NCI-H2107 (cell line): ENCODE results near the gene RBP5.

Experiments
- DNase-seq: peaks from one replicate; lab custom pipeline; 2025; lab: John Stamatoyannopoulos, UW

The RBP5 gene

DNA sequence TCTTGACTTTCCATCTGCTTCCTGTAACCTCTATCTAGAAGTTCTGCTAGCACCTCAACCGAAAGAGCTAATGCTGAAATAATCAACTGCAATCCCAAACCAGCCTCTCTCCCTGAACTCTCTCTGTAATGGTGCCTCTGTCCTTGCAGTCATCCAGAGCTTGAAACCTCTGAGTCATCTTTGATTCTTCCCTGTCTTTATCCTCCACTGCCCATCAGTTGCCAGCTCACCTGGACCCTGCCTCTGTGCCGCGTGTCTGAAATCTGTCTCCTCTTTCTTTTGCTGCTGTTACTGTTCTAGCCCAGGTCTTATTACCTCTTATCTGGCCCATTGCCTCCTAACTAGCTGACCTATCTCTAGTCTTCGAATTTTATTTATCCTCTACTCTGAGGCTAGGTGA, 17.0 kb upstream of the RBP5 start:
- DNase-seq = no peak

DNA sequence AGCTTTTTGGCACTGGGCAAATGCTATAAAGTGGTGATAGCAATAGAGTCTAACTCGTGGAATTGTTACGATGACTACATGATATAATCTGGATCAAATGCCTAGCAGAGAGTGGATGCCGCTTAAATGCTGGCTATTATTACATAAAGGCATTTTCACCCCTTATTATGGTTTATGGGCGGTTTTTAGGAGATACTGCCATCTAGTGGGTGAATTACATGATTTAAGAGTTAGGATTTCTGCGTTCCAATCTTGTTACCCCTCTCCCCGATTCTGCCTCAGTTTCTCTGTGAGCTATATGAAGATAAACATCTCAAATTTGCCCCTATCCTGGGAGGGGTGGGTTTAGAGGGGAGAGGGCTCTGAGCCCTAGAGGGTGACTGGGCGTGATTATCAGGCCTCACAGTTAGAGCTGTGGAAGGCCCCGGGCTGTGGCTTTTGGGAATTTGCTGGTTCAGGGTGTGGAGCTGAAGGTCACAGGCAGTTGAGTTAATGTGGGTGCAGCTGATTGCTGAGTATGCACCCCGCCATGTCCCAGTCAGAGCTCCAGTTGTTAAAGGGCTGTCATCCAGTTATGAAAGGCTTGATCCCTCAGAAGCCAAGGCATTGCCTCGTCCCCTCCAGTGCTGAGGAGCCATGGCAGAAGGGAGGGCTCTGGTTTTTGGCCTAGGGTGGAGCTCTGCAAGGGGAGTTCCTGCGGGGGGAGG, 15.9 kb upstream of the RBP5 start:
- no peak for DNase-seq

DNA sequence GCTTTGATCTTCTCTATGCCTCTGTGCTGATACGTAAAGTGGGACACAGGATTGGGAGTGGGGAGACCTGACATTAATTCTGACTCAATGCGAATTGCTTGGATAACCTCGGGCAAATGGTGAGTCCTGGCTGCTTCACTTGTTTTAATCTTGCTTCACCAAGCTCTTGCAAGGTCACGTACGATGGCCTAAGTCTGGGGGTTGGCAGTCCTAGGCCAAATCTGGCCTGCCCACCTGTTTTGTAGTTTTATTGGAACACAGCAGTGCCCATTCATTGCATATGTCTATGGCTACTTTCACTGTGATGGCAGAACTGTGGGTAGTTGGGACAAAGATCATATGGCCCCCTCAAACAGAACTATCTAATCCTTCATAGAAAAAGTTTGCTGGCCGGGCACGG, 14.9 kb upstream of the RBP5 start:
- no peak for DNase-seq

DNA sequence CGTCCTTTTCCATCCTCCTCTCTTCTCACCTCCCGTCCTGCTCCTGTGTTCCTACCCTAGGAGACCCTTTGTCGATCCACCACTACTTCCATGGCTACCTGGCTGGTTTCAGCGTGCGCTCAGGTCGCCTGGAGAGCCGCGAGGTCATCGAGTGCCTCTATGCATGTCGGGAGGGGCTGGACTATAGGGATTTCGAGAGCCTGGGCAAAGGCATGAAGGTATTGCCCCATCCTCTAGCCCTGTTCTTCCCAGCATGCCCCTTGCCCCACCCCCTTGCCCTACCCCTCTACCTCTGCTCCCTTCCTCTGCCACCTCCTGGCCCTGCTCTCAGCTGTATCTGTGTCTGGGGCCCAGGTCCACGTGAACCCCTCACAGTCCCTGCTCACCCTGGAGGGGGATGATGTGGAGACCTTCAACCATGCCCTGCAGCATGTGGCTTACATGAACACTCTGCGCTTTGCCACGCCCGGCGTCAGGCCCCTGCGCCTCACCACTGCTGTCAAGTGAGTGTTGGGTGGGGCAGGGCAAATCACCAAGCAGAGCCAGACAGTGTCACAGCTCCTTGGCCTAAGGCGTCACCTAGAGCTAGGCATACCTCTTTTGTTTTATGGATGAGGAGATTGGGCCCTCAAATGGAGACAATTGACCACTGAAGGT, 14.2 kb upstream of the RBP5 start:
- no peak for DNase-seq

DNA sequence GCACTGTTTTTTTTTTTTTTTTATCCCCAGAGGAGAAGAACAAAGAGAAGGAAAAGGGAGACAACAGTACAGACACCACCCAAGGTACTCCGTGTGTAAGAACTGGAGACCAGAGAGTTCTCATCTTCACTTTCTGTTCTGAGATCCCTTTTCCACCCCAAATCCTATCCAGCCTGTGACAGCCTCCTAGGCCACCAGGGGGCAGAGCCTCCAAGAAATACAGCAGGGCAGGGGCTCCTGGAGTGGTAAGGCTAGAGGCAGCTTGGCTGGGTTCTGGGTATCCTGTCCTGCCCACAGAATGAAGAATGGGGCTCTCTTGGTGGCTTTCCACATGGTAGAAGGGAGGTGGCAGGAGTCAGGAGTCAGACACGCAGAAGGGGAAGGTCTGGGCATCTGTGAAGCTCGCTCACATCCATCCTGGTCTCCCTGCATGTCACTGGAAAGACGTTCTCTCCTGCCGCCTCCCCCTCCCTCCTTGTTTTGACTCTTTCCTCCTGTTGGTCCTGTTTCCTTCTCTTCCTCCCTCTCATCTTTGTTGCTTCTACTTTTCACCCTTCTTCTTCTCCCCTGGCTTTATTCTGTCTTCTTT, 13.5 kb upstream of the RBP5 start:
- no peak for DNase-seq

DNA sequence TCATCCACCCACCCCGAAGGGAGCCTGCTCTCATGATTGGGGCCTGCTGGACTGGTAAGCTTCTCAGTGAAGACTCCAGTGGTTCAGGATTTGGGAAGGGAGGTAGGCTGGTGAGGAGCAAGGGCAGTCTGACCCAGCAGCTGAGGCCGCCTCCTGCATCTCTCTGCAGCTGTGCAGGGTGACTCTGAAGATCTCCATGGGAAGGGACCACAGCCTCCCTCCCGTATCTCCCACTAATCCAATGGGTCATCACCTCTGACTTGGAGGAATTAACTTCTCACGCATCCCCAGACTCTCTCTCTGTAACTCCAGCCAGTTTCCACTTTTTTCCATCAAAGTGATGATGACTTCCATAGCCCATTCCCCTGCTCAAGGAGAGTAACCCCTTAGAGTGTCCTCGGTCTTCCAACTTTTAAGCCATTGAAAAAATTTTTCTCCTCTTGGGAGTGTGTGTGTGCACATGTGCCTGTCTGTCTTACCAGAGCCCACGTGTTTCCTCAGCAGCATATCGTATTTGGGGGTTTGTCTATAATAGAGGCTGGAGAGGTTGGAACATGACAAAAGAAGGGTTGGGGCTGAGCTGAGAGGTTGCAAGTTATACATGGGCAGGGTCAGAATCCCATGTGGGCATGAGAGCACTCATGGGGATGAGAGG, 12.8 kb upstream of the RBP5 start:
- DNase-seq = no peak

DNA sequence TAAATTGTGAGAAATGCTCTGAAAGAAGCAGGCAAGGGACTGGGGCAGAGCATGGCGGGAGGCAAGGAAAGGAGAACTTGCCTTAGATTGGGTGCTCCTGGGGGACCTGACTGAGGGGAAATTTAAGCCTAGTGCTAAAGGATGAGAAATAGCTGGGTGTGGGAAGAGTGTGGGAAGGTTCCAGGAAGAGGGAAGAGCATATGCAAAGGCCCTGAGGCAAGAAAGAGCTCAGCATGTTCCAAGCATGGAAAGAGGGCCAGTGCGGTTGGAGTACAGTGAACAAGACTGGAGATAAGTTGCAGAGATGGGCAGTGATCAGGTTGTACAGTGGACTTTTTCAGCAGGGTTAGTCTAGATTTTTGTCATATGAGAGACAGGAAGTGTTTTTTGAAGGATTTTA, 10.5 kb upstream of the RBP5 start:
- no peak for DNase-seq

DNA sequence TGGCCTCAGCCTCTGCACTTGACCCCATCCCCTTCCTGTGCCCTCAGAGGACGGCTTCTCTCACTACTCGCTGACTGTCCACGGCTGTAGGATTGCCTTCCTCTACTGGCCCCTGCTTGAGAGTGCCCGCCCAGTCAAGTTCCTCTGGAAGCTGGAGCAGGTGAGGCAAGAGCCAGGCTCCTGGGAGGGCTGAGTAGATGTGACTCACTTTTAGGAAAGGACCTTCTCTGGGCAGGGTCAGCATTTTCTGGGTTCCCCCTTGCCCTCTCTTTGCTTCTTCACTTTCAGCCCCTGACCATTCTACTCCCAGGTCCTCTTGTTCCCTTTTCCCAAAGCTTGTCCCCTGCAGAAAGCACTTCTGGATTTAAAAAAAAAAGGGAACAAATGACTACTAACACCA, 9.2 kb upstream of the RBP5 start:
- DNase-seq = no peak

DNA sequence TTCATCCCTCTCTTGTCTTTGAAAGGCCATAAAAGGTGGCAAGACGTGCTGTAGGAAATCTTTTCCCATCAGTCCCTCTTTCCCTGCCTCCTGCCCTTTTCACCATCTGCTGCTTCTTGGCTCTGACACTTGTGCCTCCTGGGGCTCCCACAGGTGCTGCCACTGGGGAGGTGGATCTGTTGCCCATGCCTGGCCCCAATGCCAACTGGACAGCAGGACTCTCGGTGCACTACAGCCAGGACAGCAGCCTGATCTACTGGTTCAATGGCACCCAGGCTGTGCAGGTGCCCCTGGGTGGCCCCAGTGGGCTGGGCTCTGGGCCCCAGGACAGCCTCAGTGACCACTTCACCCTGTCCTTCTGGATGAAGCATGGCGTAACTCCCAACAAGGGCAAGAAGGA, 8.0 kb upstream of the RBP5 start:
- no peak for DNase-seq

DNA sequence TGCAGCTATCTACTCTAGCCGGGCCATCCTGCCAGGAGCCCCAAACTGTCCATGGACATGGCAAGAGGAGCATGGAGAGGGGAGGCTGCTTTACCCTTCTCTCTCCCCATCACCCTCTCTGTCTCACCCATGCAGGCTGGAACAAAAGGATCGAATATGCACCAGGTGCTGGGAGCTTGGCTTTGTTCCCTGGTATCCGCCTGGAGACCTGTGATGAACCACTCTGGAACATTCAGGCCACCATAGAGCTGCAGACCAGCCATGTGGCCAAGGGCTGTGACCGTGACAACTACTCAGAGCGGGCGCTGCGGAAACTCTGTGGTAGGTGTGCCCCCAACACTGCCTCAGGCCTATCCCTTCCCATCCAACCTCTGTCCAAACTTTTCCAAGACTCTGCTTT, 7.4 kb upstream of the RBP5 start:
- no peak for DNase-seq

DNA sequence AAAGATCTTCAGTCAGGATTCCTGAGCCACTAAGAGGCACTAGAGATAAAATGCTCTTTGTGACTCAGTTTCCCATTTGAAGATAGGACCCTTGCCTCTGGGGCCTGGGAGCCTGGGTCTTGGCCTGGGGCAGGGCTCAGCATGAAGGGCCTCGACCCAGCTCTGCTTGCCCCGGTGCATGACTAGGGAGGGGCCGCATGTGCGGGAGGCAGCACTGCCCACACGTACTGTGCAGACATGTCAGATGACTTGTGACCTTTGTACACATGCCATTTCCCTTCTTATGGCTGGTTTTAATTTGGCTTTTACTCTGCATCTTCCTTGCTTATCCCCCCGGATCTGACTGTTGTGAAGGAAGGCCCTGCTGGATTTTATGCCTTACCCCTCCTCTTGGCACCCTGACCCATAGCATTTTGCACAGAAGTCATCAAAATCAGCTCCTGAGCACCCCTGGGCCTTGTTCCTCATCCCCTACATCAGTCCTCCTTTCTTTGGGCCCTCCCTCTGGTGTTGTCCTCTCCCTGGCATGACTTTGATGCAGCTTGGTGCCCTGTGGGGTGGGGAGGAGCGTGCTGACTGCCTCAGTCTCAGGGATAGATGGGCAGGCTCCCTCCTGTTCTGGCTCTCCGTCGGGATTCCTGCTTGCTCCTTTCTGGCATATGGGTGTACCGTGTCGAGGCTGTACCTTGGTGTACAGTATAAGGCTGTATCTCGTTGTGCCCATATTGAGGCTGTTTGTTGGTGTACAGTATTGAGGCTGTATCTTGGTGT, 5.9 kb upstream of the RBP5 start:
- no peak for DNase-seq

DNA sequence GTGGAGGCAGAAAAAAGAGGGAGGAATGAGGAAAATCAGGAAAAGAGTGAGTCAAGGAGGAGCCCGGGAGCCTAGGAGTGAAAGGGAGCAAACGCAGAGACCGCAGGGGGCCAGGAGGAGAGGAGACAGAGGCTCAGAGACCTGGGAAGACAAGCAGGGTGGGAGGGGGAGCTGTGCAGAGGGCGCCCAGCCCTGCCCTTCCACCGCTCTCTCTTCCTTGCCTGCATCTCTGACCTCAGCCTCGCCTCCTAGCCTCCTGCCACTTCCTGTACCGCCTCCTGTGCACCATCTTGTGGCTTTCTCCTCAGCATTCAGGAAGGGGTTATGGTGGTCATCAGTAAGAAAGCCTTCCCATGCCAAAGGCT, 2.8 kb upstream of the RBP5 start:
- DNase-seq = no peak

DNA sequence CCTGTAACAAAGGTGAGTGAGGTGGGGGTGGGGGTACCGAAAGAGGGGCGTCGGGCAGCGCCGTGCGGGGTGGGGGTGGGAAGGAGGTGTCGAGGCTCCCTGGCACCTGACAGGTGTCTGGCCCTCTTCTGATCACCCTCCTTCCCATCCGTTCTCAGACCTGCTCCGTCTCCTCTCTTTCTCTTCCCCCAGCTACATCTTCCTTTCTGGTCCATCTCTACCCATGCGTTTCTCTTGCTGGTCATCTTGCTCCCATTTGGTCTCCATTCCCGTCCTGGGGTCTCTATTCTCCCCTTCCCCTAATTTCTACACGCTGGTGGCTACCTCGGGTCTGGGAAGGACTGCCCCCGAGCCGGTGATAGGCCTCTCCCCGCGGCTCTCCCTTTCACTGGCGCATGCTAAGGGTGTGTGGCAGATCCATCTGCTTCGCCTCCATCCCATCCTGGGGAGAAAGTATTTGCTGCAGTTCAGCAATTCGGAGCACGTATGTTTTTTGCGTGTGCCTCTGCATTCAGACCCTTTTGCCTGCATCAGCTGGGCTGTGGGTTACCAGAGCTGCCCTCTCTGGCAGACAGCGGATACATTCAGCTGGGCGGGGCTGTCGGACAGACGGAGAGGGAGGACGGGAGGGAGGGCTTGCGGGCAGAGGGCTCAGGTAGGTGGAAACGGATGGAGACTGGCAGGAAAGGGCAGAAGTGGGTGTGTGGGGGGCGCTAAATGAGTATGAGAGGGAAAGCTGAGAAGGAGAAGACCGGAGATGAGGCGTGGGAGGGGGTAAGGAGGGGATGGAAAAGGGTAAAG, 2.2 kb upstream of the RBP5 start:
- peak; percentile 25 for DNase-seq

DNA sequence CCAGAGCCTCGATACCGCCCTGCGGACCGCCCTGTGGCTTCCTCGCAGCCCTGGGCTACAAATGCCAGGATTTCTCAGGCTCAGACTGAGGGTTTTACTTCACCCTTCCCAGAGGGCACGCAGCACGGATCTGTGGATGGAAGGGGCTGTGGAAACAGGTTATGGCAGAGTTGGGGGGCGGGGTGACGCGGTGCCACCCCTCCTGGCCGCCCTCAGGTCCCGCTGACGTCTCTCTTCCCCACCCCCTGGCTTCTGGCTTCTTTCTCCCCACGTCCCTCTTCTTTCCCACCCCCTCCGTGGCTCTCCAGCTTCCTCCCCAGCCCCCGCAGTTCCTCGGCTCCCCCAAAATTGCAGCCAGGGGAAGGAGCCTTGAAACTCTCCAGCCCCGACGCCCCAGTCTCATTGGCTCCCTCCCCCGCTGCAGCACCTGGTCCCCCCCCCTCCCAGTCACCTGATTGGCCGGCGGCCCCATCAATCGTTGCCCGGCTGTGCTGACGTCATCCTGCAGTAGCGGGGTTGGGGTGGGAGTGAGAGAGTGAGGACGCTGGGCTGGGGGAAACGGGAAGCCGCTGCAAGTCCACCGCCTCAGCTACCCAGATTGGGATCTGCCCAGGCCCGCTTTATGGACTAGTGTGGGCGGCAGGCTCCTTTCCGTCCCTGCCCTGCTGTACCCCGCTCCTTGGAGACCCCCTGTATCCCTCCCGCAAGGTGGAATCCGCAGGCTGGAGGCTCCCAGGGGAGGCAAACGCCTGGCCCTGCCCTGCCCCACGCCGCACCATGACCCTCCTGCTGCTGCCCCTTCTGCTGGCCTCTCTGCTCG, 1.4 kb upstream of the RBP5 start, which contains the start of gene CLSTN3:
Gene CLSTN3 (plus strand): TSS at position 500 of the 820 bp plus-strand sequence. CDS start 278 bp downstream, at position 778.
- DNase-seq = peak; percentile 82

DNA sequence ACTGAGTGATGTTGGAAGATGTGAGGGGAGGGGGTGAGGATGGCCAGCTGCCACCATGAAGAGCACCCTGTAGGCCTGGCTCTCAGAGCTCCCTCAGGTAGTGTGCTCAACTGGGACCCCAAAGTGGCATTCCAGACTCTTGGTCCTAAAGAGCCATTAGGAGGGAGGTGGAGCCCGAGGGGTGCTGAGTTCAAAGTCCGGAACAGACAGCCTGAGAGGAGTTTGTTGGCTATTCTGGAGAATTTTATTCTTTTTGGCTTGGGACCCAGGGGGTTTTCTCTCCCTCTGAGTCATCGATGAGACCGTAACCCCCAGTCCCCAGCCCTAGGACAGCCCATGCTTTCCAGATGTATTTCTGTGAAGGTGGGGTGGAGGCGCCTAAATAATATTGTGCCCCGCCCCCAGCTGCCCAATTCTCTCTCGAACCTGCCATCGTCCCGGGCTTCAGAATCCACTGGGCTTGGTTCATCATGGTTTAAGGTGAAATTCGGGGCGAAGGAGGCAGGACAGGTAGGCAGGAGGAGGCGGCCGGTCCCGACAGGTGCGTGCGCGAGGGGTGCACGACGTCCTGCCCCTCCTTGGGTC, 690 bp upstream of the RBP5 start:
- no peak for DNase-seq

DNA sequence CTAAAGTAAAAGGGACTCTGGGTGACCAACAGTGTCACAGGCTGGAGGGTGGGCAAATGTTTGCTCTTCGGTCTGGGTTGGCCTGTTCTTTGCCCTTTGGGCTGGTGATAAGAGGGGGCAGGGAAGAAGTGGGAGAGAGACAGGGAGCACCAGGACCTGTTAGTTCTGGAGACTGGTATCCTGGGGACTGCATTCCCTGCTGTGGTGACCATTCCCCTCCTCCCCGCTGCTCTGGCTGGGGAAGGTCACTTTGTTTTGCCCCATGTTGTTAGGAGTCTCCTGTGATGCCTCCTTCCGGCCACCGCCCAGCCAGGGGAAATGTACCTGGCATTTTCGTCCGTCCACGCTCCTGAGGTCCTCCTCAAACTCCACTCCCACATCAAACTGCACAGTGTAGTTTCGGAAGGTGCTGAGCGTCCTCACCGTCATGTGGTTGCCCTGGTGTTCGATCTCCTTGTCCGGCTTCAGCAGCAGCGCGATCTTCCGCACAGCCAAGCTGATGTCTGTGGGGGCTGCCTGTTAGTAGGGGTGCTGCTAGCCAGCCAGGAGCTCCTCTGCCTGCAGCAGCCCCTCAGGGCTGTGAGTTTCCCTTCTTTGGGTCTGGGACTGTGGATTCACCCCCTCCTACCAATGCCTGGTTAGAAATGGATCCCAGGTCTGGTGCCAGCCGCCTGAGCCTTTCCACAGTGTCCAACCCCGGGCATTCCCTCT, 618 bp downstream of the RBP5 start:
- DNase-seq = no peak

DNA sequence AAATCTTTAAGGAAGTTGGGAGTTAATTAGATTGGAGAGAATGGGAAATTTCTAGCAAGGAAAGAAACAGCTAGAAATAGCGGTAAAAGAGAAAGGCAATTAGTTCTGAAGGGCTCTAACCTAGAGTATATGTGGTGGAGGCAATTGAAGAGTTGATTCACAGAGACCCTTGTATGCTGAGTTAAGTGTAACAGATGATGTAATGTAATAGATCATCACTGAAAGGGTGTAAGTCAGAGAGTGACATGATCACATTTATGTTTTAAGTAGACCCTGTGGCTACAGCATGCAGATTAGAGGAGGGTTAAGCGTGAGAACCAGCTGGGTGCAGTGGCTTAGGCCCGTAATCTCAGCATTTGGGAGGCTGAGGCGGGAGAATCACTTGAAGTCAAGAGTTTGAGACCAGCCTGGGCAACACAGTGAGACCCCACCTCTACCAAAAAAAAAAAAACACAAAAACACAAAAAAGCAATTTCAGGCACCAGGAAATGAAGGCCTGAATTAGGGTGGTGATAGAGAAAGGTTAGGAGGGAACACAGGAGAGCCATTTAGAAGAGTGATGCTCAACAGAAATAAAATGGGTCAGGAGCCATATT, 3.0 kb downstream of the RBP5 start:
- no peak for DNase-seq

DNA sequence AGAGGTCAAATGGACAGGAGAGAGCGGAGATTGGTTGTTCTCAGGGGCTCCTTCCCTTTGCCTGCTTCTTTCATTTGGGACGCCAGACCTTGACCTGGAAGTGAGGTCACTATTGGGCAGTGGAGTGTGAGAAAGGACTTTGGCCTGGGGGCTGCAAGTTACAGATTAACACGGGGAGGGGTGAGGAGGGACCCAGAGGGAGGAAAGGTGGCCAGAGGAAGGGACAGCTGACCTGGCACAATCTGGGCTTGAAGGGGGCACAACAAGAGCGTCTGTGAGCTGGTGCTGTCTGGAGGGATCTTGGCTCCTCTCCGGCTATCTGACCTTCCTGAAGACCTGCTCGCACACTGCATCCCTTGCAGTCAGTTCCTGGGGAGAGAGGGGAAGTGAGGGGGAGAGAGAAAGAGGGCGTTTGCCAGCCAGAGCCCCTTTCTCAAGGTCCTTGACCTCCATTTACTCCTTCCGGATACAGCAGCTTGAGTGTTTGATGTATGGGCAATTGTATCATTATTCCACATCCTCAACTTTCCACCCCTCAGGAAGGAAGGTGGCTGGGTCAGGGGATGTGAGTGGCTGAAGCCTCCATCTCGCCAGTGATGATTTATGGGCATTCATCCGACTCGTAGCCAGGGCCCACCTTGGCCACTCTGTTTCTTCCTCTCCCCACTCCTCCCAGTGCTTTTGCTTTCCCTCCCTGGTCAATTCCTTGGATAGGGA, 4.7 kb downstream of the RBP5 start:
- no peak for DNase-seq
